GM13976 (cell line): Measurements from ENCODE around the gene UBE2L5.
"Not testable (repeated sequence)": the region's sequence is repeated elsewhere in the genome, so short reads cannot be mapped to it uniquely, and the experiment has no call there.

ENCODE experiments used
- DNase-seq: peaks from one replicate; pipeline ENCODE4 v3.0.0; 2012; ENCODE audit warnings: low spot score
- in situ Hi-C: fragments of 300-500 bp; cut with MboI; formaldehyde crosslinking; loops from one replicate; pipeline ENCODE4 v1.12.0; 2022; ENCODE audit warnings: low sequenced_read_pairs, mixed read lengths, inconsistent platforms; ENCODE audit not compliant: unreplicated experiment
- TF ChIP-seq, protein P1 (sequence below): IDR thresholded peaks from 2 replicates; pipeline ENCODE4 v1.5.1; 2012; ENCODE audit warnings: borderline replicate concordance, mild to moderate bottlenecking; ENCODE audit not compliant: insufficient read depth; ENCODE audit errors: extremely low read depth, missing control alignments, control extremely low read depth

The UBE2L5 gene

DNA sequence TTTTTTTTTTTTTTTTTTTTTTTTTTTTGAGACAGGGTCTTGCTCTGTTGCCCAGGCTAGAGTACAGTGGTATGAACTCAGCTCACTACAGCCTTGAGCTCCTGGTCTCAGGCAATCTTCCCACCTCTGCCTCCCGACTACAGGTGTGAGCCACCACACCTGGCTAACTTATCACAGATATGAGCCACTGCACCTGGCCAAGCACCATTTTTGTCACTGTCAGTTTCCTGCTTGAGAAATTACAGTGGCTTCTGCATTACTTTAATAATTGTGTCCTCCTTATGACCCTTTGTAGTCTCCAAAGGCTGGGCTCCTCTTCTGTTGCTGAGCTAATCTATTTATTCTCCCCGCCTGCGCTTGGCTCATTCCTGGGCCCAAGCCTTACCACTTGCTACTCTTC is 16.0 kb downstream of the UBE2L5 start:
- TF ChIP-seq, protein P1, sequence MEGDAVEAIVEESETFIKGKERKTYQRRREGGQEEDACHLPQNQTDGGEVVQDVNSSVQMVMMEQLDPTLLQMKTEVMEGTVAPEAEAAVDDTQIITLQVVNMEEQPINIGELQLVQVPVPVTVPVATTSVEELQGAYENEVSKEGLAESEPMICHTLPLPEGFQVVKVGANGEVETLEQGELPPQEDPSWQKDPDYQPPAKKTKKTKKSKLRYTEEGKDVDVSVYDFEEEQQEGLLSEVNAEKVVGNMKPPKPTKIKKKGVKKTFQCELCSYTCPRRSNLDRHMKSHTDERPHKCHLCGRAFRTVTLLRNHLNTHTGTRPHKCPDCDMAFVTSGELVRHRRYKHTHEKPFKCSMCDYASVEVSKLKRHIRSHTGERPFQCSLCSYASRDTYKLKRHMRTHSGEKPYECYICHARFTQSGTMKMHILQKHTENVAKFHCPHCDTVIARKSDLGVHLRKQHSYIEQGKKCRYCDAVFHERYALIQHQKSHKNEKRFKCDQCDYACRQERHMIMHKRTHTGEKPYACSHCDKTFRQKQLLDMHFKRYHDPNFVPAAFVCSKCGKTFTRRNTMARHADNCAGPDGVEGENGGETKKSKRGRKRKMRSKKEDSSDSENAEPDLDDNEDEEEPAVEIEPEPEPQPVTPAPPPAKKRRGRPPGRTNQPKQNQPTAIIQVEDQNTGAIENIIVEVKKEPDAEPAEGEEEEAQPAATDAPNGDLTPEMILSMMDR = no peak
- in situ Hi-C loops = no loop called here
- no peak for DNase-seq

DNA sequence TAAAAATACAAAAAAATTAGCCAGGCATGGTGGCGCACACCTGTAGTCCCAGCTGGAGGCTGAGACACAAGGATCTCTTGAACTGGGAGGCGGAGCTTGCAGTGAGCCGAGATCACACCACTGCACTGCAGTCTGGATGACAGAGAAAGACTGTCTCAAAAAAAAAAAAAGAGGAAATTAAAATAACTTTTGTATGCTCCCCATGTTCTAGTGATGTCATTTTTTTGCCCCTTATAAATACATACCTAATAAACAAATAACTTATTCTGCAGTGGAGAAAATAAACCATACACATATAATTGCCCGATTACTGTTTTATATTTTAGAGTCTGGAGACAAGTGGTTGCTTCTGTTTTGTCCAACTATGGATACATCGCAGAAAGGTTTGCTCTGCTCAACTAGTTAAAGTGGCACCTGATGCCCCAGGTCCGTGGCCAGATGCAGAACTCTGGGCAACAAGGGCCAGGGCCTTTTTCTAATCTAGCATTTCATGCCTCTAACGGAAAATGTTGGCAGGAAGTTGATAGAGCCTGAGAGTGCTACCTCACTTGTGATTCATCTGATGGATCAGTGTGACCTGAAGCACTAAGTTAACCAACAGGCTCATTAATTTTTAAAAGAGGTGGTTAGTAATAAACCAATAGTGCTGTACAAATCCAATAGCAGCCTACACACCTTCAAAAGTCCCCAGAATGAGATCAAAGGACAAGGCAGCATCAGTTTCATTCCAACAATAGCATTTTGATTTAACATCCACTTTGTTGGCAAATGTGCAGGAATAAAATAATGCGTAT is 18.8 kb downstream of the UBE2L5 start:
- in situ Hi-C loops = no loop called here
- TF ChIP-seq, protein P1 = no peak
- DNase-seq = no peak

DNA sequence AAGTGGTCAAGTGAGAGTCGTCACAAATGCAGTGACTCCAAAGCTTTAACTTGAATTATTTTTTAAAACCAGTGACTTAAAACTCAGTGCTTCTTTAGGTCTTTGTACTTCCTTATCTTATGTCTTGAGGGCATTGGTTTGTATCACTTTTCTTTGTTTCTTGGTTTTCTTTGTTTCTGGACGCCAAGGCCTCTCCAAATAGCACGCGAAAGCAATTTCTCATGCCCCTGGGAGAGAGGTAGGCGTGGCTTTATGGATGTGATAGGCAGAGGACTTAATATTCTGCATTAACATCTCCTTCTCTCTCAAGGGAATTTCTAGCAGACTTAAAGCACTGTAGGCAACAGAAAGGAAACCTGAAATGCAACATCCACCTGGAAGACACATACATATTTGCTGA is 20.6 kb downstream of the UBE2L5 start:
- DNase-seq = peak; percentile 41
- in situ Hi-C loops = no loop called here
- TF ChIP-seq, protein P1 = no peak

DNA sequence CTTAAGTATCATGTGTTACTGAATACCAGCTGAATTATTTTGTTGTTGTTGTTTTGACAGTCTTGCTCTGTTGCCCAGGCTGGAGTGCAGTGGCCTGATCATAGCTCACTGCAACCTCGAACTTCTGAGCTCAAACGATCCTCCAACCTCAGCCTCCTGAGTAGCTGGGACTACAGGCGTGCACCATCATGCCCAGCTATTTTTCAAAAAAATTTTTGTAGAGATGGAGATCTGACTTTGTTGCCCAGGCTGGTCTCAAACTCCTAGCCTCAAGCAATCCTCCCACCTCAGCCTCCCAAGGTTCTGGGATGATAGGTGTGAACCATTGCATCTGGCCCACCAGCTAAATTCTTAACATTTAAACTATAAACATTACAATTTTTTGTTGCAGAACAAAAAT is 21.2 kb downstream of the UBE2L5 start:
- in situ Hi-C loops, DNase-seq: not testable (repeated sequence)

DNA sequence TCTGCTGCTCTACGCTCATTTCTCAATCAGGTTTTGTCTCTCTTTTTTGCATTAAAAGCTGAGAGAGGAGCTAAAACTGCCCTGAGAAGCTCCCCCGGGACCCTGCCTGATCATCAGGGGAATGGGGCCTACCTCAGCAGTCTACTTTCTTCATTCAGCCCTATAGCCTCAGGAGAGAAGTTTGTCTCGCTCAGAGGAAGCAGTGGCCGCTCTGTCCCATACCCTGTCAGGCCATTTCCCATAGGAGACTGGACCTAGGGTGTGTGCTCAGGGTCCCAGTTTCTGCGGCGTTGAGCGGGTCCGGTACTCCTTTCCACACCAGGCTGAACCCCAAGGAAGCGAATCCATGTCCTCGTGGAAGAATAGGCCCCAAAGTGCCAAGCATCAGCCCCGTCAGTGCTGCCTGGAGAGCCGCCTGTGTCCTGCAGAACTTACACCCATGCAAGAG is 21.7 kb downstream of the UBE2L5 start:
- peak; percentile 58 for DNase-seq
- in situ Hi-C loops = no loop called here
- TF ChIP-seq, protein P1 = no peak

DNA sequence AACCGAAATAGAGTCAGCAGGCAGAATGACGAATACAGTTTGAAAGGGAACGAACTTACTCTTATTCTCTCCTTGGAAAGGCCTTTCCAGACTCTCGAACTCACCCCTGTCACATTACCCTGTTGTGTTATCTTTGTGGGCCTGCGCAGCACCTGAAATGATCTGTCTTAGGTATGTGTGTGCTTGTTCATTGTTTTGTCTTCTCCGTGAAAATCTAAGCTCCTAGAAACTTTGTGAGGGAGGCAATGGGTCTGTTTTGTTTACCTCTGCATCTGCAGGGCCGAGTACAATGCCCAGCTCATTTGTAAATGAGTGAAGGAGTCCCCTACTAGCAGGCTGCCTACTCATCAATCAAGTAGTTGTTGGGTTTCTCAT is 23.8 kb downstream of the UBE2L5 start:
- TF ChIP-seq, protein P1 = no peak
- DNase-seq = no peak
- in situ Hi-C loops = no loop called here

DNA sequence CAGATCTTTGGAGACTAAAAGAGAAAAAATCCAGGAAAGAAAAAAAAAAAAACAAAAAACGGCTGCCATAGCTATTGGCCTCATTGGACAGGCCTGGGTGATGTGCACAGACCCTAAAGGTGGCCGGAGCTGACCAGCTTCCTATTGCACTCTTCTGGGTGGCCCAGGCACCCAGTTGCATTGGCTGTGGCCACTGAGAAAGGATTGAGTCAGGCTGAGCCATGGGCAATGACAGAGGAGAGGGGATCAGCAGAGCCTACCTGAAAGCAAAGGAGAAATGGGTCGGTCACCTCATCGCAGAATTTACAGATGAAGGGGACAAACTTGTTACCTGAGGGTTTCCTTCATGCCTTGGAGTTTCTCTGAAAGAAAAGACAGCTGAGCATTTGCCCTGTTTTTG is 26.1 kb downstream of the UBE2L5 start:
- no peak for DNase-seq
- in situ Hi-C loops = no loop called here
- TF ChIP-seq, protein P1 = no peak
